Esophagus mucosa (tissue), 1 donor: ENCODE data around the gene SPP2. TPM values are rescaled to one million over a fixed set of nuclear protein-coding genes. Genes with fewer than 3 reads are reported as not detected.
A peak's percentile ranks its signal among the peaks of the same experiment; 100 is the strongest.

ENCODE experiments used
- ATAC-seq: fragments of 200-7000 bp; cut with Tn5 transposase; one replicate; pipeline ENCODE4 v1.9.1; 2020
- total RNA-seq: library from RNA; stranded (reverse); gene quantifications from one replicate; pipeline ENCODE4 v1.2.4, GENCODE V29; 2023
- donor health status: DM: yes; HTN: yes; CAD: no.

SPP2 gene
- total RNA-seq, 1 donor from 2014 or later = not detected

DNA sequence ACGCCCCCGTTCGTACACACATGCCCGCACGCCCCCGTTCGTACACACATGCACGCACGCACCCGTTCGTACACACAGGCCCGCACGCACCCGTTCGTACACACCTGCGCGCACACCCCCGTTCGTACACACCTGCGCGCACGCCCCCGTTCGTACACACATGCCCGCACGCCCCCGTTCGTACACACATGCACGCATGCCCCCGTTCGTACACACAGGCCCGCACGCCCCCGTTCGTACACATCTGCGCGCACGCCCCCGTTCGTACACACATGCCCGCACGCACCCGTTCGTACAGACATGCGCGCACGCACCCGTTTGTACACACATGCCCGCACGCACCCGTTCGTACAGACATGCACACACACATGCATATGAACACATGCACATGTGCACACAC lies 45.7 kb downstream of the SPP2 start:
- no peak for ATAC-seq

GRCh38 chr2:234098681-234099080 lies 48.2 kb downstream of the SPP2 start:
- no peak for ATAC-seq

- no peak for ATAC-seq
These were observed 48.8 kb downstream of the SPP2 start for GRCh38 chr2:234099266-234099665.

GRCh38 chr2:234100686-234101085 lies 50.2 kb downstream of the SPP2 start:
- no peak for ATAC-seq

DNA sequence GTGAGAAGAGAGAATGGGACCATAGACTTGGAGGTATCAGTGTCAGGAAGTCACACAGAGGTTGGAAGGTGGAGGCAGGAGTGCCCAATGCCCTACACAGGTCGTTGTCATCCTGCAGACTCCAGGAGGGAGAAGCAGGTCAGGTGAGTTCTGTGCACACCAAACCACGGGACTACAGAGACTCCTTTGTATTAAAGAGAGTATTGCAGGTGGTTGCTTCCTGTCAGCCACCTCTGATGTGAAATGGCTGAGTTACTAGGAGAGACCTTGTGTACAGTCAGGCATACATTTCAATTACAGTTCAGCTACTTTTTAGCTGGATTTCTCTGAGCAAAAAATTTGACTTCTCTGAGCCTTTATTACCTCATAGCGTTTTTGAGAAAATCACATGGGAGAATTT lies 51.6 kb downstream of the SPP2 start:
- ATAC-seq = peak; percentile 68

GRCh38 chr2:234107861-234108260 lies 57.4 kb downstream of the SPP2 start:
- ATAC-seq = no peak

DNA sequence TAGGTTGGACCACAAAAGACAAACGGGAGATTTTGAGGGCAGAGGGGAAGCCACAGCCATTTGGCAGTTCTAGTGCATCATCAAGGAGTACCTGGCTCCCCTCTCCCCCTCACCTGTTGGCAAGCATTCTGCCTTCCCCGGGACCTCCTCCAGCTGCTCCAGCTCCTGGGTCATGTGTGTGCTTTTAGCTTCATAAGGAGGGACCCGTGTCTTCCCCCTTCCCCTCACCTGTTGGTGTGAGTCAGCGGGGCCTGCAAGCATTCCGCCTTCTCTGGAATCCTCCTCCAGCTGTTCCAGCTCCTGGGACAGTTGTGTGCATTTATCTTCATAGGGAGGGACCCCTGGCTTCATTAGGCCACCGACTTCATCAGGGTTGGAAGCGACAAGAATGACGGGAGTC lies 58.8 kb downstream of the SPP2 start:
- no peak for ATAC-seq

DNA sequence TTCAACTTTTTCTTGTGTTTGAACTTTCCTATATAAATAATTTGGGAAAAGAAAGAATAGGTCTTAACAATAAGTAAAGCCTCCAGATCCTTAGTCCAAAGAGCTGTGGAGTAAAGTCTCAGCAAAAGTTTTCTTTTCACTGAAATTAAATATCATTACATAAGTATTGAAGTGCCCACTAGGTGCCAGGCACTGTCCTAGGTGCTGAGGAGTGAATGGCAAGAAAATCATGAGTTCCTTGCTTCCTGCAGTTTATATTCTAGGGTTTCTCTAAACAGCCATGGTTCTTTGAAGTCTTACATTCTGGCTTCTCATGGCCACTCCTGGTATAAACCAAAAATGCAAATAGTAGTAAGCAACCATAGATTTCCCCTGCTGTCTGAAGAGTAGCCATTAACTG lies 59.7 kb downstream of the SPP2 start:
- ATAC-seq = no peak

GRCh38 chr2:234111523-234111922 lies 61.0 kb downstream of the SPP2 start:
- ATAC-seq = peak; percentile 79

DNA sequence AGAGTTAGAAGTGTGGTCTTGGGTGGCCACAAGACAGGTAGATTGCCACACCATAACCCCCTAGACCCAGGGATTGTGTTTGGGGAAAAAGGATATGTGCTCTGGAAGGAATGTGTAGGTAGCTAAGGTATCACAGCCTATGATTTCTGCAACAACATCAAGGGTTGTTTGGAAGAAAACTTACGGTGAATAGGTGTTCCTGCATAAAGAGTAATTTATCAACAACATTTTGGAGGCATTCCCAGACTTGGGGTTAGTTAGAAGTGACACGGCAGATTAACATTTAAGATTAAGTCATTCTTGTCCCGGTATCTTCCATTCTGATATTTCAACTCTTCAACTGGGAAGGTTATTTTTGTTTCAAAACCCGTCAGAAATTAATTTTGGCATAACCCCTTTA lies 65.5 kb downstream of the SPP2 start:
- no peak for ATAC-seq

- no peak for ATAC-seq
These were observed 71.5 kb downstream of the SPP2 start for GRCh38 chr2:234121999-234122398.

DNA sequence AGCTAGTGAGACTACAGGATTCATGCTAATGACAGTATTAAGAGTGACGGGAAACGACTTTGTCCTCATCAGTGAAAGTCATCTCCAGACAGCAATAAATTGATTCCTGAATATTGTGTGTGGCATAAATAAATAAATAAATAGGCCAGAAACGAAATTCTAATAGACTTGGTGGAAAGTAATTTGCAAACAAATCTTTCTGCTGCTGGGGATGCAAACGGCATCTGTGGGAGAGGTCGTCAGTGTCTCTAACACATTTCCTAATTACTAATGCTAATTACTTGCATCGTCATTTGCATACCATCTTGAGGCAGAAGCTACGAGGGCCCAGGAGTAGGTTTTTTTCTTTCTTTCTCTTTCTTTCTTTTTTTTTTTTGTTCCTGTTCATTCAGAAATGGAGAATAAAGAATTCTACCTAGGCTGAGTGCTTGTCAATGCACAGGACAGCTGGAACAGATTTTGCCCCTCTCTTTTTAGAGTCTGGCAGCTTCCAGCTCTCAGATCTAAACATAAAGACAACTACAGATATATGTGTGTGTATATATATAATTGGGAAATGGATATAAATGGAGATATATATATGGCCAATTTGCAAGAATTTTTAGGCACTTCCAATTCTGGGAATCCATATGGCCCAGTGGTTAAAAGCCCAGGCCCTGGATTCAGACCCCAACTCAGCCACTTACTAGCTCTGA lies 75.1 kb downstream of the SPP2 start:
- no peak for ATAC-seq

GRCh38 chr2:234126146-234126470 lies 75.6 kb downstream of the SPP2 start:
- ATAC-seq = no peak

Other genes with a start within 250 kb of the SPP2 start
- 9.4 TPM for gene HJURP, start 196.2 kb upstream of the SPP2 start, total RNA-seq
- not detected for gene TRPM8, start 133.3 kb upstream of the SPP2 start, total RNA-seq